GM13976 (cell line): ENCODE results near the gene MYH7.
"Not testable (repeated sequence)": the region's sequence is repeated elsewhere in the genome, so short reads cannot be mapped to it uniquely, and the experiment has no call there.

Source experiments
- DNase-seq: peaks from one replicate; pipeline ENCODE4 v3.0.0; 2012; ENCODE audit warnings: low spot score
- in situ Hi-C: fragments of 300-500 bp; cut with MboI; formaldehyde crosslinking; loops from one replicate; pipeline ENCODE4 v1.12.0; 2022; ENCODE audit warnings: low sequenced_read_pairs, mixed read lengths, inconsistent platforms; ENCODE audit not compliant: unreplicated experiment
- TF ChIP-seq, protein P1 (sequence below): IDR thresholded peaks from 2 replicates; pipeline ENCODE4 v1.5.1; 2012; ENCODE audit warnings: borderline replicate concordance, mild to moderate bottlenecking; ENCODE audit not compliant: insufficient read depth; ENCODE audit errors: extremely low read depth, missing control alignments, control extremely low read depth

MYH7 gene

DNA sequence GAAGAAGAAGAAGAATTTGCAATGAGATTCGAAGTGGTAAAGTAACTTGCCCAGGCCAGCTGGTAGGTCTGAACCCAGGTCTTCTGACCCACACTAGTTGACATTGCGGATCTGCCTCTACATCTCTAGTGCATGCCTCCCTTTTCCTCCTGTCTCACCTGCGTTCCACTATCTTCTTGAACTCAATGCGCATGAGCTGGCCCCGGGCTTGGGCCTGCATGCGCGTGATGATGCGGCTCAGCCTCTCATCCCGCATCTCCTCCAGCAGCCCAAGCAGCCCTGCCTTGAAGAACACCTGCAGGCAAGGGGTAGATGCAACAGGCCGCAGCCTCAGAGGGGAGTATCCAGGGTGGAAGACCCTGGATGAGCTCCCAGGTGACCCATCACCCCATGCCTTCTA, 39.3 kb downstream of the MYH7 start:
- in situ Hi-C loops, result no loop called here
- TF ChIP-seq, protein P1, sequence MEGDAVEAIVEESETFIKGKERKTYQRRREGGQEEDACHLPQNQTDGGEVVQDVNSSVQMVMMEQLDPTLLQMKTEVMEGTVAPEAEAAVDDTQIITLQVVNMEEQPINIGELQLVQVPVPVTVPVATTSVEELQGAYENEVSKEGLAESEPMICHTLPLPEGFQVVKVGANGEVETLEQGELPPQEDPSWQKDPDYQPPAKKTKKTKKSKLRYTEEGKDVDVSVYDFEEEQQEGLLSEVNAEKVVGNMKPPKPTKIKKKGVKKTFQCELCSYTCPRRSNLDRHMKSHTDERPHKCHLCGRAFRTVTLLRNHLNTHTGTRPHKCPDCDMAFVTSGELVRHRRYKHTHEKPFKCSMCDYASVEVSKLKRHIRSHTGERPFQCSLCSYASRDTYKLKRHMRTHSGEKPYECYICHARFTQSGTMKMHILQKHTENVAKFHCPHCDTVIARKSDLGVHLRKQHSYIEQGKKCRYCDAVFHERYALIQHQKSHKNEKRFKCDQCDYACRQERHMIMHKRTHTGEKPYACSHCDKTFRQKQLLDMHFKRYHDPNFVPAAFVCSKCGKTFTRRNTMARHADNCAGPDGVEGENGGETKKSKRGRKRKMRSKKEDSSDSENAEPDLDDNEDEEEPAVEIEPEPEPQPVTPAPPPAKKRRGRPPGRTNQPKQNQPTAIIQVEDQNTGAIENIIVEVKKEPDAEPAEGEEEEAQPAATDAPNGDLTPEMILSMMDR, result no peak

DNA sequence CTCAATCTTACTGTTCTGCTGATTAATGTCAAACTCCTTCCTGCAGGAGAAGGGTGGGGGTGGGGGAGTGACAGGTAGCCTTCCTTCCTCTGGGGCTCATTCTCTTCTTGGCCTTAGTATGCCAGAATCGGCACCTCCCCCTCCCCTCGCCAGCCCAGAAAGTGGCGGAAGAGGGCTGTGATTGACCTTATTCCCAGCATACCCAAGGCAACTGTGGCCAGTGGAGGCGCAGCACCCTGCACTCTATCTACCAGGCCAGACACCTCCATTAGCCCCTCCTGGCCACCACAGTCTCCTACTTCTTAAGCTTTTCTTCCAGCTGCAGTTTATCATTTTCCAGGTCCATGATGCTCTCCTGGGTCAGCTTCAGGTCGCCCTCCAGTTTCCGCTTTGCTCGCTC, 42.8 kb downstream of the MYH7 start:
- no peak for DNase-seq
- in situ Hi-C loops, result no loop called here
- TF ChIP-seq, protein P1, result no peak

More for the DNA sequence above, 39.3 kb downstream of the MYH7 start:
- no peak for DNase-seq

DNA sequence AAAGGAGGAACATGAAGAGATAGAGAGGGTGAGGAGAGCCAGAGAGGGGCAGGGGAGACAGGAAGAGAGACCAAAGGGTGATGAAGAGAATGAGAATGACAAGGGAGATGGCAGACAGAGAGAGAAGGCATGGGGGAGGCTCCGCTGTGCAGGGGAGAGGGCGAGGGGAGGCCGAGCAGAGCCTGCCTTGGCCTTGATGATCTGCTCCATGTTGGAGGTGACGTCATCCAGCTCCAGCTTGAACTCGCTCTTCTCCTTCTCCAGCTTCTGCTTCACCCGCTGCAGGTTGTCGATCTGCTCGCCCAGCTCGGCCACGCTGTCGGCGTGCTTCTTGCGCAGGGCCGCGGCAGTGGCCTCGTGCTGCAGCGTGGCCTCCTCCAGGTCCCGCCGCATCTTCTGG, 45.6 kb downstream of the MYH7 start:
- DNase-seq, in situ Hi-C loops: not testable (repeated sequence)

DNA sequence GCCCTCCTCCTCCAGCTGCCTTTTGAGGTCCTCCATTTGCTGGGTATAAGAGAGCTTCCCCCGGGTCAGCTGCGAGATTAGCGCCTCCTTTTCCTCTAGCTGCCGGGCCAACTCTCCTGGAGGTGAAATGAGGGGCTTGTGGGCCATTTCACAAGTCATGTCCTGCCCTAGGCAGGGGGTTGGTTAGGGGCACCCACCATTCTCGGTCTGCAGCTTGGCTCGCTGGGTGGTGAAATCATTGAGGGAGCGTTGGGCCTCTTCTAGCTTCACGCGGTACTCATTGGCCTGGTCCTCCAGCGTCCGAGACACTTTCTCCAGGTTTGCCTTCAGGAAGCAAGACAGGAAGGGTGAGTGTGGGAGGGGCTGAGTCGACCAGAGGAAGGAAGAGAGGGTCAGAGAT, 46.1 kb downstream of the MYH7 start:
- TF ChIP-seq, protein P1, result no peak
- in situ Hi-C loops, result no loop called here
- DNase-seq, result no peak

DNA sequence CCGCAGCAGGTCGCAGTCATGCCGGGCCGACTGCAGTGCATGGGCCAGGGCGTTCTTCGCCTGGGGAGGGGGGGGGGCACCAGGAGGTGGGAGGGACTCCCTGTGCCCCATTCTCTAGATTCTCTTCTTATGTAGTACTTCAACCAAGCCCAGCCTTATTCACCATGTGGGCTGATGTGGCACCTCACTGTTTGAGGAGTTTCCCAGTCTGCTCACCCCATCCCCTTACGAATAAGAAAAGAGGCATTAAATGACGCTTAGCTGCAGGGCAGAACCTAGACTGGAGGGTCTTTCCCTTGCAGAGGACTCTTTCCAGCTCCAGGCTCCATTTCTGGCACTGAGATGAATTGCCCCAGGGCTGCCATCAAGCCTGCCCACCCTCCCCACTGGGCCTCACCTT, 46.5 kb downstream of the MYH7 start:
- TF ChIP-seq, protein P1, result no peak
- in situ Hi-C loops, result no loop called here
- DNase-seq, result no peak

DNA sequence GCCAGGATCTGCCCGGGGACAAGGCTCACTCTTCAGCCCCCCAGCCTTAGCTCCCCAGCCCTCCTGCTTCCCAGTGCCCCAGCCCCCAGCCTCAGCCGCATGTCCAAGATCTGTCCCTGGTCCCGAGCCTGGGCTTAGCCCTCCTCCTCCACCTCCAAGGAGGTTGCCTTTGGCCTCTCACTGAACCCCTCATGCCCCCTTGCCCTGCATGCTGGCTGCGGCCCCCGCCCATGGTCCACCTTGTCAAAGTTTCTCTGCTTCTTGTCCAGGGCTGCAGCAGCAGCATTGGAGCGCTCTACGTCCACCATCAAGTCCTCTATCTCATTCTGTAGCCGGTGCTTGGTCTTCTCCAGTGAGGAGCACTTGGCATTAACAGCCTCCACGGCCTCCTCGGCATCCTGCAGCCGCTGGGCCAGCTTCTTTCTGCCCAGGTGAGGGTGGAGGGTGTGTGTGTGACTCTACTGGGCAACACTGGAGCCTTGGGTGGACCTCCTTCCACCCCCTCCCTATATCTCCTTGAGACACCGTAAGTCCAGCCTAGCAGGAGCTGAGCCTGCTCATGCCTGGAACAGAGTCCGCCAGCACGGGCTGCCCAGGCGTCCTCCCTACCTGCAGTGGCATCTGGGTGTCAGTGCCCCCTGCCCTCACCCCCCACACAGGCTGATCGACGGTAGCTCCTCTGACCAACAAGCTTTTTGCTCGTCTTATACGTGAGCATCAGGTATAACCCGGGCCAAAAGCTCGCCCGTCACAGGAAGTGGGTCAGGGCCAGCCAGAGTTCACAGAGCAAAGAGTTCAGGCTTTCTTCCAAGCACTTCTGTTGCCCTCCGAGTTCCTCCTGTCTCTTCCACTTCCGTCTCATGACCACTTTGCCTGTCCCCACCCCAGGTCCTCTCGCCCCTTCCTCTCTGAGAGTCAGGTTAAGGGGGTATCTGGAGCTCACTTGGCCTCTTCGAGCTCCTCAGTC, 47.3 kb downstream of the MYH7 start:
- in situ Hi-C loops, result no loop called here
- no peak for DNase-seq
- TF ChIP-seq, protein P1, result no peak

DNA sequence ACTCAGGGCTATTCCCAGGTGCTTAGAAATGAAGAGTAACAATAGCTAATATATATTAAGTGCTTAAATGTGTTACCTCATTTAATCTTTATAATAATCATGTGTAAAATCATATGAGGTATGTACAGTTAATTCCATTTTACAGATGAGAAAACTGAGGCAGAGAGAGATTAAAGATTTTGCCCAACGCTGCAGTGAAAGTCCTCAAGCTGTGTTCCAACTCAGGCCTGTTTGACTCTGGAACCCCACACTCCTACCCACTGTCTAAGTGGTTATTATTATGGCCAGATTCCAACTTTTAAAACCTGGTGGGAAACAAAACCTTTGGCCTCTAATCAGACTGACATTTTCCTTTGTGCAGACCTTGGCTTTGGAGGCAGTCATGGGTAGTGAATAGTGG, 48.5 kb downstream of the MYH7 start:
- TF ChIP-seq, protein P1, result no peak
- no peak for DNase-seq
- in situ Hi-C loops, result no loop called here

DNA sequence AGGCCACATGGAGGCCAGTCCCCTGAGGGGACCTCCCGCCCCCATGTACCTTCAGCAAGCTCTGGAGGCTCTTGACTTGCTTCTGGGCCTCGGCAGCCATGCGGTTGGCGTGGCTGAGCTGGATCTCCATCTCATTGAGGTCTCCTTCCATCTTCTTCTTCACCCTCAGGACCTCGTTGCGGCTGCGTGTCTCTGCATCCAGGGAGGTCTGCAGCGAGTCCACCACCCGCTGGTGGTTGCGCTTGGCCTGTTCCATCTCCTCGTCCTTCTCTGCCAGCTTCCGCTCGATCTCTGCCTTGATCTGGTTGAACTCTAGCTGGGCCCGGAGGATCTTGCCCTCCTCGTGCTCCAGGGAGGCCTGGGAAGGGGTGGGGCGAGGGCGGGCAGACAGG, 49.2 kb downstream of the MYH7 start:
- in situ Hi-C loops, result not testable (repeated sequence)

More for the DNA sequence above, 49.2 kb downstream of the MYH7 start:
- DNase-seq, result not testable (repeated sequence)
